ENCODE measurements around the gene SPEM2.

- no peak for TF ChIP-seq CTCF (IDR thresholded peaks at IDR 0.05)
- TF ChIP-seq POLR2A (IDR thresholded peaks at IDR 0.05), result no peak
These were observed 17.7 kb upstream of the SPEM2 start, which contains the start of gene NLGN2 for GRCh38 chr17:7407485-7408251.
